Measurements from ENCODE around the gene SYNE4.

- no peak for TF ChIP-seq CTCF (conservative IDR thresholded peaks at IDR 0.05; ENCODE audit: low read depth, low read length)
- TF ChIP-seq POLR2A (IDR thresholded peaks at IDR 0.05; ENCODE audit: low read depth, low read length): no peak
- no peak for TF ChIP-seq USF2 (IDR thresholded peaks at IDR 0.05; ENCODE audit: low read depth, low read length)
- no peak for TF ChIP-seq RFX5 (IDR thresholded peaks at IDR 0.05; ENCODE audit: low read depth, low read length)
- no peak for TF ChIP-seq CEBPB (IDR thresholded peaks at IDR 0.05; ENCODE audit: low read depth, low read length)
- TF ChIP-seq MAFK (IDR thresholded peaks at IDR 0.05; ENCODE audit: low read depth, low read length): no peak
- TF ChIP-seq RCOR1 (IDR thresholded peaks at IDR 0.05; ENCODE audit: insufficient replicate concordance, low read length): no peak
- TF ChIP-seq BHLHE40 (IDR thresholded peaks at IDR 0.05; ENCODE audit: low read depth, low read length): no peak
These were observed 22.5 kb downstream of the SYNE4 start for GRCh38 chr19:35986111-35986510.
